ENCODE measurements around the gene PCID2.

Gene PCID2

GRCh38 chr13:113219256-113219940 lies 10.9 kb upstream of the PCID2 start:
- DNase-seq (ENCODE audit: low spot score): no peak

DNA sequence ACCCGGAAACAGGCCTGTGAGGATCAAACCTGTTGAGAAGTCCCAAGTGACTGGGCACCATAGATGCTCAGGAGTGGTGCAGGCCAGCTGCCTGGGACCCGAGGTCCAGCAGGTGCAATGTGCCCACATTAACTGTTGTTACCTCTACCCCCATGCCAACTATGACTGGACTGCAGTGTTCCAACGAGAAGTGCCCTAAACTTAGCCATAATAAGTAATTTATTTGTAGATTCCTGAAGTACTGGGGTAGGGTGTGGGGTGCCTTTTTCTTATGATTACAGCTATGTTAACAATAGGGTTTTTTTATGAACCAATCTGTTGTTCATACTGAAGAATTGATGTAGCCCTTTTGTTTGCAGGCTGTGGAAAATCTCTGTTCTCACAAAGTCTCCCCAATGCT lies 10.1 kb upstream of the PCID2 start:
- no peak for DNase-seq (ENCODE audit: low spot score)

DNA sequence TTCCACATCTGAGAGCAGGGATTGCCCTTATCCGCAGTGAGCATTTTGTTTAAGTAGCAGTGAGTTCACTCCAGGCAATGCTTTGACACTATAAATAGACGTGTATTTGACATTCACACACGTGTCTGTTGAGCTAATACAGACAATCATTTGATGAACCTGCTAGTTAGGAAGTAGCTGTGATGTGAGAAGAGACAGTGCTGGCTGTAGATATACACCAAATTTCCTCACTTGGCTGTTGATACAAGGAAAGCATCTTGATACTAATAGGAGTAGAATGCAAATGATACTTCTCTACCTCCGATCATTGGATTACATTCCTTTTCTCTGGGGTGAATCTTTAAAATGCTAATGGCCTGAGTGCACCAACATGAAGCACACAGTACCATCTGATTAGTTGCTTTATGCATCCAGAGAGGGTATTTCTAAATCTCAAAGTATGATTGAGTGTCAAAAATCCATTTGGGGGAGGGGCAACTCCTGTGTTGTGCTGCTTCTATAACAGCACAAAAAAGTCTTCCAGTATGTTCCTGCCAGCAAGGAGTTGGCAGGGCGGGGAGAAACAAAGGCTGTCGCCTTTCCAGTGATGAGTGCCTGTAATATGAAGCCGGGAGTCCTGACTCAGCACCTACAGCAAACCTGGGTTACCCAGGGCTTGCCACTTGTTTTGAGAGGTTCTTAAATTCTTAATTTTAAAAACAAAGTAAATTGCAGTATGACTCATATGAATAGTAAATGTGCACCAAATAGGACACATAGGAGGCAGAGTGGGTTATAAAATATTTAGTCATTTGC lies 8.0 kb upstream of the PCID2 start:
- no peak for DNase-seq (ENCODE audit: low spot score)

- DNase-seq (ENCODE audit: low spot score): peak; percentile 62
Measured at GRCh38 chr13:113211774-113212173, 3.3 kb upstream of the PCID2 start.

- no peak for DNase-seq (ENCODE audit: low spot score)
Measured at GRCh38 chr13:113210833-113211232, 2.4 kb upstream of the PCID2 start.

DNA sequence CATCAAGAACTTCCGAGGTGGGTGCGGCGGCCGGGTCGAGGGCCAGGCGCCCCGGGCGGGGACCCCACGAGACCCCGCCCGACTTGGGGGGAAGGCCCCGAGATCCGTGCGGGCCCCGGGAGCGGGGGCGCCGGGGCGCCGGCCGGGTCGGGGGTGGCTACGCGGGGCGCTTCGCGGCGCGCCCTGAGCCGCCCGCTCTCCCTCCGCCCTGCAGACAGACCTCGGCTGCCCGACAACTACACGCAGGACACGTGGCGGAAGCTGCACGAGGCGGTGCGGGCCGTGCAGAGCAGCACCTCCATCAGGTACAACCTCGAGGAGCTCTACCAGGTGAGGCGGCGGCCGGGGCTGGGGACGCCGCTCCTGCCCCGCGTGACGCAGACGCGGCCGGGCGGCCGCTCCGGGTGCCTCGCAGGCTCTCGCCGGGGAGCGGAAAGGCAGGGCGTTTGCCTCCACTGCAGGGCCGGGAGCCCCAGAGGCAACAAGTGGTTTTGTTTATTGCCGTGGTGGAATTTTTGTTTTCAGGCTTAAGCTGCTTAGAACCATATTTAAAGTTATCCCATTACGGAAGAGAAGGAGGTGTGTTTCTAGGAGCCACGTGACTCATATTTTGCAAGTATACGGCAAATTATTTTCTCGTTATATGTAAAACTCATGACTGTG lies 1.4 kb upstream of the PCID2 start:
- DNase-seq (ENCODE audit: low spot score): peak; percentile 87

GRCh38 chr13:113209336-113209758 lies 878 bp upstream of the PCID2 start, which contains the start of gene CUL4A:
CUL4A (plus strand) TSS chr13:113209613; CDS start chr13:113209628, 15 bp downstream.
- no peak for DNase-seq (ENCODE audit: low spot score)

DNA sequence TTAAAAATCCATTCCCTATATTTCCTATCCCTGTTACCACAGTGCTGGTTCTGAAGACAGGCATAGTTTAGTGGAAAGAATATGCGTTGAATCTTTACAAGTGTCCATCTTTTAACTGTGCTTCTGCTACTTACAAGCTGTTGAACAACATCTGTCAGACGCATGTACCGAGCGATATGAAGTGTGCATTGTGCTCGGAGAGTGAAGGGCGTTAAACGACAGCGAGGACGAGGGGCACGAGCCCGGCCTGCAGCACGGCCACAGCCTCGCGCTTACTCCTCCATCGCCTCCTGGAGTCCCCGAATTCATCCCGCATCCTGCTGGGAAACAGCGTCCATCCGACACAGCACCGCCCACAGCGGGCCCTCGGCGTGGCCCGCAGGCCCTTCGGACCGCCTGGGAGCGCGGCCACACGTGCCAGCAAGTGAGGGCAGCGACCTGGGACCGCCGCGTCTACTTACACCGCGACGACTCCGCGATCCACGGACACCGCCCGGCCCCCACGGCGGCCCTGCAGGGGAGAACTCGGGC lies 514 bp downstream of the PCID2 start:
- DNase-seq (ENCODE audit: low spot score): peak; percentile 66

DNA sequence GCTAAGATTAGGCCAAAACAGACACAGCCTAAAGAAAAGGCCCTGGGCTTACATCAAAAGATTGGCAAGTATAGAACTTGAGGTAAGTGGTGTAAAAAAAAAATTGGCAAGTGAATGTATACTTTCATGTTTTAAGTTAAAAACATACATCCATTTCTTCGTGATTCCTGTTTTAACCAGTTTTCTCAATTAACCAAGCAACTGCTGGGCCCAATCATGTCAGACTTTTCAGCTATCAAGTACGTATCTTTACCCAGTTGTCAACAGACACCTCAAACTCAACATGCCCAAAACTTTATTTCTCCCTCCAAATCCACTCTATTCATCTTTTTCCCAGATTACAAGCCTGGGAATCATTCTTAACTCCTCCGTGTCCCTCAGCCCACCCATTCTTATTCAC lies 1.0 kb downstream of the PCID2 start:
- no peak for DNase-seq (ENCODE audit: low spot score)

DNA sequence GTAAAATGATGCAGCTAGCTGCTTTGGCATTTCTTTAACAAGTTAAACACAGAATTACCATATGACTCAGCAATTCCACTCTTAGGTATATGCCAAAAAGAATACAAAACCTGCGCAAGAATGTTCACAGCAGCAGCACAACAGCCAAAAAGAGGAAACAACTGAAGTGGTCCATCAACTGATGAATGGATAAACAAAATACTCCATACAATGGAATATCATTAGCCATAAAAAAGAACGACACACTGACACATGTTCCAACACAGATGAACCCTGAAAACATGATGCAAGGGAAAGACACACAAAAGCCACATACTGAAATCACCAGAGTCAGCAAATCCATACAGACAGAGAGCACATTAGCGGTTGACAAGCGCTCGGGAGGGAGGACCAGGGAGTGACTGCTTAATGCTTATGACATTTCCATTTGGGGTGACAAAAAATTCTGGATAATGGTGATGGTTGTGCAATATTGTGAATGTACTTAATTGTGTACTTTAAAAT lies 3.0 kb downstream of the PCID2 start:
- DNase-seq (ENCODE audit: low spot score): no peak

GRCh38 chr13:113204378-113204734 lies 4.1 kb downstream of the PCID2 start:
- DNase-seq (ENCODE audit: low spot score): no peak

GRCh38 chr13:113203507-113204377 lies 4.7 kb downstream of the PCID2 start:
- DNase-seq (ENCODE audit: low spot score): no peak

GRCh38 chr13:113202912-113203311 lies 5.6 kb downstream of the PCID2 start:
- DNase-seq (ENCODE audit: low spot score): no peak

DNA sequence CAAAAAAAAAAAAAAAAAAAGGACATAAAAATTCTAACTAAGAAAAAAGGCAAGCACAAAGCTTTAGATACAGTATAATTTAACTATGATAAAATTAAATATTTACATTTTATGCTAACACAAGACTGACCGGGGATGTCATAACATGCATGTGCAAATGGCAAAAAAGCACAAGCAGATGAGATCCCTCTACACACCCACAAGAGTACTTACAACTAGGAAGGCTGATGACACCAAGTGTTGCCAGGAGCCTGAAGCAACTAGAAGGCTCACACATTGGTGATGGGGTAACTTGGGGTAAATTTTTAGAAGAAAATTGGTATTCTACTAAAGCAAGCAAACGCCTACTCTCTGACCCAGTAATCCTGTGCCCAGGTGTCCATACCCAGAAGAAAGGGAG lies 6.7 kb downstream of the PCID2 start:
- DNase-seq (ENCODE audit: low spot score): no peak

DNA sequence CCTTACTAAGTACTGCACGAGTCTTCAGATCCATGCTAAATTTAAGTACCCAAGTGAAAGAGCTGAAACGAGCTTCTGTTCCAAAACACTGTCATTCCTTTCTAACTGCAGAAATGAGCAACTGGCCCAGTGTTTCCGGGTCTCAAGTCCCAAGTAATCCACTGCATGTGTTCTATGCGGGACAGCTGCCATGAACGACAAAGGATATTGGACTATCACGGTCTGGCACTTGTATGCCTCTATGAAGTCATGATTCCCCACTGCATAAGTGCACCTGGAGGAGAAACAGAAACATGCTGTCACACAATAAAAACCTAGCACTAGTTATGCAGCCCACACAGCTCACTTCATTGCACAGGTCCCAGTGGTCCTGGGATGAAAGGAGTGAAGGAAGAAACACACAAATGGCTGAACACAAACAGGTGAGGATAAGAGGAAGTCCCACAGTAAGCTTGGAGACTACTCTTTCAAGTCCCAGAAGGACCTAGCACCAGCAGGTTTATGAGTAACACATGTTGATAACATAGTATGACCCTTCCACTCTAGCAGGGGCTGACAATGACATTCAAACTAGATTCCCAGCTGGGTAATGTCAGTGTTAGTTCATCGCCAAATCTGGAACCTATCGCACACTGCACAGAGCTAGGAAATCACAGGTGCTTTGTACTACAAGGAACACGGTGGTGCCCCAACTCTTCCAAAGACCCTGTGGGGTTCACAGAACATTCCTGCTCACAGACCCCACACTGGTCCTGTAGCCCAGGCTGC lies 11.3 kb downstream of the PCID2 start:
- DNase-seq (ENCODE audit: low spot score): no peak

DNA sequence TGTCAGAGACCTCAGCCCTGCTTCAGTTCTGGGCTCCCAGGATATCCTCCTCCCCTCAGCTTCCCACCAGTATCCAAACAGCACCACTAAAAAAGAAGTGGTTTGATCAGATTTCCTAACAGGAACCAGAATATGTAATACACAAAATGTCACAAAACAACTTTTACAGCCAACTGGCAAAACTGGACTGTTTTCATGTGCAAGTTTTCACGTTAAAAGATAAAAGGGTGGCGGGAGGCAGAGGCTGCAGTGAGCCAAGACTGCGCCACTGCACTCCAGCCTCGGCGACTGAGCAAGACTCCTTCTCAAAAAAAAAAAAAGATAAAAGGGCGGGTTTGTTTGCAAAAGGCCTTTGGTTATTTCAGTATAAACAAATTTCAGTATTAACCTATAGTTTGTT lies 13.1 kb downstream of the PCID2 start:
- no peak for DNase-seq (ENCODE audit: low spot score)

- DNase-seq (ENCODE audit: low spot score): no peak
Measured at GRCh38 chr13:113192902-113193301, 15.6 kb downstream of the PCID2 start.

DNA sequence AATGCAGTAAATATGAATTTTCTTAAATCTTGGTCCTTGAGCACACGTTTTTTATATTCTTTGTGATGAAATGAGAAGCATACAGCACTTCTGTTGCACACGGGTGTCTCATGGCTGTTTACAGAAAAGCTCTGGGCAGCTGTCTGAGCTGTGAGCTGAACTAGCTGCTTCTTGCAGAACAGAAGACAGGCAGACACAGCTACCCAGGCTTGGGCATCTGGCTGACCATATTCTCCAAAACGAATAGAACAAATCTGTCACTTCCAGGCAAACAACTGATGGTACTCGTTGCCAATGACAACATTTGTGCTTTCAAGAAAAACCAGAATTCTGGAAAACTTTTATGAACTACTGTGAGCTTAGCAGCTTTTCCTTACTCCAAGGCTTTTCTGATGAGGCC lies 16.2 kb downstream of the PCID2 start:
- DNase-seq (ENCODE audit: low spot score): no peak

DNA sequence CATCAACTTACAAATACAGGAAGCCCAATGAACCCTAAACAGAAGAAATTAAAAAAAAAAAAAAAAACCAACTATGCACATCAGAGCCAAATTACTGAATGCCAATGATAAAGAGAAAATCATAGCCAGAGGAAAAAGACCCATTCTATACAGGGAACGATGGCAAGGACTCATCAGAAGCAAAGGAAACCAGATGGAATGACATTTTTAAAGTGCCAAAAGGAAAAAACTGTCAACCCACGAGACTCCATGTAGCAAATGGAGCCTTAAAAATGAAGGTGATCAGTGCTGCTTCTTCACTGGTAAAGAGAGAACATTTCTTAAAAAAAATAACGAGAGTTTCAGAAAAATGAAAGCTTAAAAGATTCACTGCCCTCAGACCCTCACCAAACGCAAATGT lies 18.3 kb downstream of the PCID2 start:
- DNase-seq (ENCODE audit: low spot score): no peak

DNA sequence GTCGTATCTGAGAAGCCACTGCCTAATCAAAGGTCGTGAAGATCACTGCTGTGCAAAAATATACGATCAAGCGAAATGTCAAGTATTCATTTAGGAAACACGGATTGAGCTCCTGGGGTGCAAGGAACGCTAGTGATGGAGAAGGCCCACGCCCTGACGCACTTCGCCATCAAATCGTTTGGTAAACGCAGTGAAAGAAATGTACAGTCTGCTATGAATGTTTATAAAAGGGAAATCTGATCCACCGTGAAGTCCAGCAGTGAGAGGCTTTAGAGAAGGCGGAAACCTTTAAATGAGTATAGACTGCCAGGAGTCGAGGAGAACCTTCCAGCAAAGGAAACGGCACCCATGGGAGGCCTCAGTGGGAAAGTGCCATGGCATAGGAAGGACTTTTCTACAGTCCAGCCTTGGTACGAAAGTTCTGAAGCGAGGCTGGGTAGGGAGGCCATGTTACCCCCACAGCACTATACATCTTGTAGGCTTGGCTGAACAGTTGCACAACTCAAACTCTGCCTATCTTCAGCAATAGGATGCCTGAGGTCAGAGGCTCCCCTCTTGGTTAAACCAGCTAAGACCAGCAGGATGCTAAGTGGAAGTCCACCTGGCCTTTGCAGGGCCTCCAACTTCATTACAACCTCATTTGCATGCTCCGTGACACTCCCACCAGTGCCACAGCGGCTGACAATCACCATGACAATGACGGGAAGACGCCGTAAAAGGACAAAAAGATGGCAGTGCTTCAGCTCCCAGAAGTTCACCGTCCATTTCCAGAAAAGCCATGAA lies 20.4 kb downstream of the PCID2 start:
- no peak for DNase-seq (ENCODE audit: low spot score)
